Measurements from ENCODE around the gene COX6A2.

The COX6A2 gene

GRCh38 chr16:31413381-31413780, 14.8 kb downstream of the COX6A2 start:
- H3K27ac ChIP-seq: no peak overlapping the region
- no peaks in the 10 kb centered on the region for H3K36me3 ChIP-seq (ENCODE audit: insufficient read depth, low read length)
- TF ChIP-seq POLR2AphosphoS5 (IDR thresholded peaks at IDR 0.05; ENCODE audit: borderline replicate concordance, low read depth, low read length): no peak
- TF ChIP-seq EZH2 (IDR thresholded peaks at IDR 0.05): no peak
- no peak for TF ChIP-seq FOXP2 (optimal IDR thresholded peaks at IDR 0.05; ENCODE audit: control extremely low read depth, extremely low read length, insufficient read depth)
- H3K4me3 ChIP-seq: no peak overlapping the region
- H3K9me3 ChIP-seq (ENCODE audit: low read depth, low read length): no peaks in the 10 kb centered on the region
- DNase-seq (ENCODE audit: low read depth, low spot score): no peak
- H3K9ac ChIP-seq (ENCODE audit: insufficient read length): no peak overlapping the region

- H3K27ac ChIP-seq: no peak overlapping the region
- no peaks in the 10 kb centered on the region for H3K9me3 ChIP-seq (ENCODE audit: low read depth, low read length)
- no peak overlapping the region for H3K9ac ChIP-seq (ENCODE audit: insufficient read length)
- H3K36me3 ChIP-seq (ENCODE audit: insufficient read depth, low read length): no peaks in the 10 kb centered on the region
- no peak overlapping the region for H3K4me3 ChIP-seq
- no peak for DNase-seq (ENCODE audit: low read depth, low spot score)
- no peak for TF ChIP-seq FOXP2 (optimal IDR thresholded peaks at IDR 0.05; ENCODE audit: control extremely low read depth, extremely low read length, insufficient read depth)
- TF ChIP-seq POLR2AphosphoS5 (IDR thresholded peaks at IDR 0.05; ENCODE audit: borderline replicate concordance, low read depth, low read length): no peak
- no peak for TF ChIP-seq EZH2 (IDR thresholded peaks at IDR 0.05)
These were observed 15.4 kb downstream of the COX6A2 start for GRCh38 chr16:31412750-31413149.

- Histone ChIP-seq H3K9ac (ENCODE audit: insufficient read length) (no peak overlapping the region), H3K36me3 (ENCODE audit: insufficient read depth, low read length) (no peaks in the 10 kb centered on the region), H3K4me3 (no peak overlapping the region), H3K27ac (no peak overlapping the region), H3K9me3 (ENCODE audit: low read depth, low read length) (no peaks in the 10 kb centered on the region)
- DNase-seq (ENCODE audit: low read depth, low spot score): no peak
- no peak for TF ChIP-seq POLR2AphosphoS5 (IDR thresholded peaks at IDR 0.05; ENCODE audit: borderline replicate concordance, low read depth, low read length)
These were observed 16.9 kb downstream of the COX6A2 start for GRCh38 chr16:31411024-31411844.

- DNase-seq (ENCODE audit: low read depth, low spot score): no peak
- H3K36me3 ChIP-seq (ENCODE audit: insufficient read depth, low read length): no peaks in the 10 kb centered on the region
- H3K9ac ChIP-seq (ENCODE audit: insufficient read length): no peak overlapping the region
- no peak overlapping the region for H3K27ac ChIP-seq
- H3K9me3 ChIP-seq (ENCODE audit: low read depth, low read length): no peaks in the 10 kb centered on the region
- no peak overlapping the region for H3K4me3 ChIP-seq
- TF ChIP-seq EZH2 (IDR thresholded peaks at IDR 0.05) (no peak), POLR2AphosphoS5 (IDR thresholded peaks at IDR 0.05; ENCODE audit: borderline replicate concordance, low read depth, low read length) (no peak), FOXP2 (optimal IDR thresholded peaks at IDR 0.05; ENCODE audit: control extremely low read depth, extremely low read length, insufficient read depth) (no peak)
These were observed 18.1 kb downstream of the COX6A2 start for GRCh38 chr16:31410082-31410481.

- H3K9me3 ChIP-seq (ENCODE audit: low read depth, low read length): no peaks in the 10 kb centered on the region
- TF ChIP-seq FOXP2 (optimal IDR thresholded peaks at IDR 0.05; ENCODE audit: control extremely low read depth, extremely low read length, insufficient read depth) (no peak), POLR2AphosphoS5 (IDR thresholded peaks at IDR 0.05; ENCODE audit: borderline replicate concordance, low read depth, low read length) (no peak), EZH2 (IDR thresholded peaks at IDR 0.05) (no peak)
- no peak overlapping the region for H3K4me3 ChIP-seq
- H3K9ac ChIP-seq (ENCODE audit: insufficient read length): no peak overlapping the region
- DNase-seq (ENCODE audit: low read depth, low spot score): no peak
- H3K27ac ChIP-seq: no peak overlapping the region
- no peaks in the 10 kb centered on the region for H3K36me3 ChIP-seq (ENCODE audit: insufficient read depth, low read length)
These were observed 18.7 kb downstream of the COX6A2 start for GRCh38 chr16:31409433-31409832.

GRCh38 chr16:31407406-31407805, 20.8 kb downstream of the COX6A2 start:
- no peaks in the 10 kb centered on the region for H3K36me3 ChIP-seq (ENCODE audit: insufficient read depth, low read length)
- DNase-seq (ENCODE audit: low read depth, low spot score): no peak
- H3K9ac ChIP-seq (ENCODE audit: insufficient read length): no peak overlapping the region
- H3K27ac ChIP-seq: no peak overlapping the region
- no peak overlapping the region for H3K4me3 ChIP-seq
- H3K9me3 ChIP-seq (ENCODE audit: low read depth, low read length): no peaks in the 10 kb centered on the region
- TF ChIP-seq POLR2AphosphoS5 (IDR thresholded peaks at IDR 0.05; ENCODE audit: borderline replicate concordance, low read depth, low read length): no peak
- no peak for TF ChIP-seq FOXP2 (optimal IDR thresholded peaks at IDR 0.05; ENCODE audit: control extremely low read depth, extremely low read length, insufficient read depth)
- TF ChIP-seq EZH2 (IDR thresholded peaks at IDR 0.05): no peak

- TF ChIP-seq FOXP2 (optimal IDR thresholded peaks at IDR 0.05; ENCODE audit: control extremely low read depth, extremely low read length, insufficient read depth) (no peak), POLR2AphosphoS5 (IDR thresholded peaks at IDR 0.05; ENCODE audit: borderline replicate concordance, low read depth, low read length) (no peak), EZH2 (IDR thresholded peaks at IDR 0.05) (no peak)
- no peaks in the 10 kb centered on the region for H3K36me3 ChIP-seq (ENCODE audit: insufficient read depth, low read length)
- peak overlapping the region; percentile 74 for H3K4me3 ChIP-seq
- peak overlapping the region; percentile 79 for H3K9ac ChIP-seq (ENCODE audit: insufficient read length)
- no peak overlapping the region for H3K27ac ChIP-seq
- no peaks in the 10 kb centered on the region for H3K9me3 ChIP-seq (ENCODE audit: low read depth, low read length)
- no peak for DNase-seq (ENCODE audit: low read depth, low spot score)
These were observed 23.7 kb downstream of the COX6A2 start for GRCh38 chr16:31404353-31405064.

- H3K36me3 ChIP-seq (ENCODE audit: insufficient read depth, low read length): no peaks in the 10 kb centered on the region
- no peak for DNase-seq (ENCODE audit: low read depth, low spot score)
- no peaks in the 10 kb centered on the region for H3K9me3 ChIP-seq (ENCODE audit: low read depth, low read length)
- peak overlapping the region; percentile 79 for H3K9ac ChIP-seq (ENCODE audit: insufficient read length)
- H3K4me3 ChIP-seq: peak overlapping the region; percentile 74
- H3K27ac ChIP-seq: no peak overlapping the region
- TF ChIP-seq FOXP2 (optimal IDR thresholded peaks at IDR 0.05; ENCODE audit: control extremely low read depth, extremely low read length, insufficient read depth): no peak
- no peak for TF ChIP-seq POLR2AphosphoS5 (IDR thresholded peaks at IDR 0.05; ENCODE audit: borderline replicate concordance, low read depth, low read length)
- TF ChIP-seq EZH2 (IDR thresholded peaks at IDR 0.05): no peak
These were observed 24.4 kb downstream of the COX6A2 start for GRCh38 chr16:31403590-31404352.
